Stimulated activated CD8-positive, alpha-beta memory T cell treated with anti-CD3 and anti-CD28 coated beads, Interleukin-7, amount 100 ng/mL, for 1 hour (primary cell): ENCODE data around the gene GAA.
"Not testable (repeated sequence)": the region's sequence is repeated elsewhere in the genome, so short reads cannot be mapped to it uniquely, and the experiment has no call there.

Experiments
- DNase-seq, 2 donors: peaks; one replicate each; pipeline ENCODE4 v3.0.0-alpha.2; 2020; ENCODE audit warnings: low read depth in 2 of 2

GAA gene

DNA sequence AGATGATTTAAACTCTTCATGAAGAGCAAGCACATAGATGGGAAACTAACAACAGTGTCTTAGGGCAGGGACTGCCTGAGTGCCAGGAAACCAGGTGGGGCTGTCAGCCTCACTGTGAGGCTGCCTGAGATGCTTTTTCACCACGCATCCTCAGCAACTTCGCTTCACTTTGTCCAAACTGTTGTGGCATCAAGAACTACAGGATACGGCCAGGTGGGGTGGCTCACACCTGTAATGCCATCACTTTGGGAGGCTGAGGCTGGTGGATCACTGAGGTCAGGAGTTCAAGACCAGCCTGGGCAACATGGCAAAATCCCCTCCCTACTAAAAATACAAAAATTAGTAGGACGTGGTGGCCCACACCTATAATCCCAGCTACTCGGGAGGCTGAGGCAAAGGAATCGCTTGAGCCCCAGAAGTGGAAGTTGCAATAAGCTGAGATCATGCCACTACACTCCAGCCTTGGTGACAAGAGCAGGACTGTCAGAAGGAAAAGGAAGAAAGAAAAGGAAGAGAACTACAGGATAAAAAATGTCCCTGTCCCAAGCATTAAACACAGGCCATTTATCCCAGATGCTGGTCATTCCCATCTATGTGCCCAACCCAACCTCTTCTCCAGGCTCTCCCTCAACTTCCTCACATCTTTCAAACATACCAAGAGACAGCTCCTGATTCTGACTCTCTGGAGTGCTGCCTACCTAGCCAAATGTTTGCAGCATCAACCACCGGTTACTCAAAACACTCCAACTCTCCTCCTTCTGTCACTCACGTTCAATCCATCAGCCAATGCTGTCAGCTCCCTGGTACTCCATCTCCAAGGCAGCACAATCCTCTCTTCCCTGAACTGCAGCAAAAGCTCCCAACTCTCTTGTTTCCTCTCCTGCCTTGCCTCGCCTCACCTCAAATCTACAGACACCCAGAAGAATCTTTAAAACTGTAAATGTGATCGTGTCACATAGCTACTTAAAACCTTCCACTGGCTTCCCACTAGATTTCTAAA, 44.0 kb downstream of the GAA start:
- no peak for DNase-seq

DNA sequence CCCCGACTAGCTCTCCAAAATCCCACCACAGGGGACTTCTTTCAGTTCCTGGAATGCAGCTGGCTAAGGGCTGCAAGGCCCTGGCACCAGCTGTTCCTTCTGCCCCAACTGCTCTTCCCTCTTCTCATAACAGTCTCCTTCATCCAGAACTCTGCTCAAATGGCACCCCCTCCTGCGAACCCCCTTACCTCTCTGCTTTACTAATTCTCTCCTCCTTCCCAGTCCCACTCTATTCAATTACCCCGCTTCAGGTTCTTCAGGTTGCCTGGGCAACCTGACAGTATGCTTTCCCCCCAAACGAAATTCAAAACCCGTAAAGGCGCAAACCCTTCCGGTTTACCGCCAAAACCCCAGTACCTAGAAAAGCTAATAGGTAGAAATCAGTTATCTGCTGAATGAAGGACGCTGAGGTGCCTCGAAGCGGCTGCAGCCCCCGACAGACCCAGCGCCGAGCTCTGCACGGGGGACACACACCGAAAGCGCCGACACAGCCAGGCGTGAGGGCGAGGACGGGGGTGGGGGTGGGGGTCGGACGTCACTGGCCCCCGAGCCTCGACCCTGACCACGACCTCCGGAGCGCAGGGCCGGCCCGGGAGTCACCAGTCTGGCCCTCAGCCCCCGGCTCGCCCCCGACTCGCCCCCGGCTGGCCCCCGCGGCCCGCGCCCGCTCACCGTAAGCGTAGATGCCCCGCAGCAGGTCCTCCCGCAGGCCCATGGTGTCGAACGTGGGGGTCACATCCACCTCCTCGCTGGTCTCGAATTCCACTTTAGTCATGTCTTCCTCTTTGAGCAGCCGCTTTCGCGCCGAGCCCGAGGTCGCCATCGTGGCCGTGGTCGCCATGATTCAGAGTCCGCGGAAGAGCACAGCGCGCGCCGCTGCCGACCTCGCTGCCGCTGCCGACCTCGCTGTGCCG, 45.0 kb downstream of the GAA start:
- DNase-seq: no peak

DNA sequence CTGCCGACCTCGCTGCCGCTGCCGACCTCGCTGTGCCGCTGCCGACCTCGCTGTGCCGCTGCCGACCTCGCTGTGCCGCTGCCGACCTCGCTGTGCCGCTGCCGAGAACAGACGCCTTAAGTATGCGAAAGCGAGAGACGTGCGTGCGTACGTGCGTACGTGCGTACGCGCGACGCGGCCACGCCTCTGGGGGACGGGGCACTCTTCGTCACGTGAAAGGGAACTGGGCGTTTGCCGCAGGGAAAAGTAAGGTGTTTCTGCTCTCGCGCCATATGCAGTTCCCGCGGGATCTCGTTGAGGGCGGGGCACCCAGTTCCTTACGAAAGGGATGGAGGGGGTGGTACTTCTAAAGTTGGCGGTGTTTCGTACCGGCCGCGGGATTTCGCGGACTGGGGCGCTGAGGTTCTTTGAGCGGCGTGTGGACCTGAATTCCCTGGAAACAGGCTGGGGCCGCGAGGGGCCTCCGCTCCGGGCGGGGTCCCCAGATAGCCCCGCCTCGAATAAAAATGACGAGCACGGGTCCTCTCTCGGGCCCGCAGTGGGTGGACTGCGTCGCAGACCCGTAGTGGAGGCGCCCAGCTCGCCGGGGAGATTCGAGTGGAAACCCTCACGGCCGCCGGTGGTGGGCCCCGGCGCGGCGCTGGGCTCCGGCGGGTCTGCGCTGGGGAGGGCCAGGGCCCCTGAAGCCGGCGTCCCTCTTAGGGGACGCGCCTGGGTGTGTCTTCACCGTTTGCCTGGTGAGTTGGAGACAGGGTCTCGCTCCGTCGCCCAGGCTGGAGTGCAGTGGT, 45.8 kb downstream of the GAA start, which contains the start of gene EIF4A3:
TSS of gene EIF4A3 (minus strand) at position 94 of the 788 bp plus-strand sequence. CDS start 167 bp downstream, outside the sequence.
- peak; percentile 90 to 93 for DNase-seq

DNA sequence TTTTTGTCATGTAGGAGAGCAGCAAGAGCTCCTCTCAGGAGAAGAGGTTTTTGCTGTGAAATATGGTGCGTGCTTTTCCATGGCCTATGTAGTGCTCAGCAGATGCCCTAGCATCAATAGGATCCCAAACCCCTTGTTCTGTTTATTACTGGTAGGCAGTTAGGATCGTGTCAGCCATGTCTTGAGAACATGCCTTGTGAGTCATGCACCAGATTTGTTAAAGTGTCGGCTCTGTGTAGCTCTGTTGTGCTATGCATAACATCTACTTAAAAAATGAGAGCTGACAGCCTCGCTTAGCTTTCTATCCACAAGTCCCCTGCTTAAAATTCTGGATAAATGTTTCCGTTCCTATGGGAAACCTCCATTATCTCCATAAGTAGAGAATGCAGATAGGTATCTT, 50.0 kb downstream of the GAA start:
- no peak for DNase-seq

DNA sequence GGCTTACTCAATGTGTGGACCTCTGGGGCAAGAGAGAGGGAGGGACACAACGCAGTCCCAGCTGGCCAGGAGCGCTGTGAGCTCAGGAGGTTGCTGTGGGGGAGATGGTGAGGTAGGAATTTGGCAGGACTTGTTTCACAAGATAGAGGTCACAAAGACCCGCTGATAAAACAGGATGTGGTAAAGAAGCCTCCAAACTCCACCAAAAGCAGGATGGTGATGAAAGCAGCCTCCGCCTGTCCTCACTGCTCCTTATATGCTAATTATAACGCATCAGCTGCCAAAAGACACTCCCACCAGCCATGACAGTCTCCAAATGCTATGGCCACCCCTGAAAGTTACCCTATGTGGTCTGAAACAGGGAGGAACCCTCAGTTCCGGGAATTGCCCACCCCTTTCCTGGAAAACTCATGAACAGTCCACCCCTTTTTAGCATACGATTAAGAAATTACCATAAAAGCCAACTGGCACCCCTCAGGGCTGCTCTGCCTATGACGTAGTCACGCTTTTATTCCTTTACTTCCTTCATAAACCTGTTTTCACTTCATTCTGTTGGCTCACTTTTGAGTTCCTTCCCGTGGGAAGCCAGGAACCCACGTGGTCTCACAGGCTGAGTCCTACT, 50.8 kb downstream of the GAA start:
- DNase-seq: no peak

DNA sequence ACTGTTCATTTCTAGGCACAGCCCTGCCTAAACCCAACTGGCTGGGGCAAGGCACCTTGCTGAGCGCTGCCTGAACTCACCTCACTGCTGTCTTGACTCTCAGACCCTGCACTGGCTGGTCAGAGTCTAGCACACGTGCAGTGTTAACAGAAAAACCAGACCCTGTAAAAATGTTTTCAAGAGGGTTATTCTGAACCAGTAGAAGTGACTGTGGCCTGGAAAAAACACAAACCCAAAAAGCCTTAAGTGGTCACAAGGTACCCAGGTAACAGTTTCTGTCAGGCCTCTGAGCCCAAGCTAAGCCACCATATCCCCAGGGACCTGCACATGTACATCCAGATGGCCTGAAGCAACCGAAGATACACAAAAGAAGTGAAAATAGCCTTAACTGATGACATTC, 51.6 kb downstream of the GAA start:
- DNase-seq: no peak

DNA sequence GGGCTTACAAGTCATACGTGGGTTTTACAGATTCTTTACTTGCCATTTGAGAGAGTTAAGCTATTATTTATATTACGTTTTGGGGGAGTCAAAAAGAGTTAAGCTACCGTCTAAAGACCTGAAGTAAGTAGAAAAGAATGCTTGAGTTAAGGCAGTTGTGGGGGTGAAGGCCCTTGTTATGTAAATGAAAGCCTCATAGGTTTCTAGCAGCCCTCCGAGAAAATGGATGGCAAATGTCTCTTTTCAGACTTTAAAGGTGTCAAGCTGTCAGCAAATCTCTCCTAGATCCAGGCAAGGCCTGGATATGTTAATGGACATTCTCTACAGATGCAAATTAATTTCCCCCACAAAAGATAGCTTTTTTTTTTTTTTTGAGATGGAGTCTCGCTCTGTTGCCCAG, 52.8 kb downstream of the GAA start:
- no peak for DNase-seq

DNA sequence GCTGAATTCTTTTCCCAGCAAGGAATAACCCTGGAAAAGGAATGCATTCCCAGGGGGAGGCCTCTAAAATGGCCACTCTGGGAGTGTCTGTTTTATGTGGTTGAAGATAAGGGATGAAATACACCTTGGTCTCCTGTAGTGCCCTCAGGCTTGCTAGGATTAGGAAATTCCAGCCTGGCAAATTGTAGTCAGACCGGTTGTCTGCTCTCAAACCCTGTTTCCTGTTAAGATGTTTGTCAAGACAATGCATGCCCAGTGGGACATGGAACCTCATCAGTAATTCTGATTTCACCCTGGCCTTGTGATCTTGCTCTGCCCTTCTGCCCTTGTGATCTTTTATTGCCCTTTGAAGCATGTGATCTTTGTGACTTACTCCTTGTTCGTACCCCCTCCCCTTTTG, 54.2 kb downstream of the GAA start:
- DNase-seq: not testable (repeated sequence)

DNA sequence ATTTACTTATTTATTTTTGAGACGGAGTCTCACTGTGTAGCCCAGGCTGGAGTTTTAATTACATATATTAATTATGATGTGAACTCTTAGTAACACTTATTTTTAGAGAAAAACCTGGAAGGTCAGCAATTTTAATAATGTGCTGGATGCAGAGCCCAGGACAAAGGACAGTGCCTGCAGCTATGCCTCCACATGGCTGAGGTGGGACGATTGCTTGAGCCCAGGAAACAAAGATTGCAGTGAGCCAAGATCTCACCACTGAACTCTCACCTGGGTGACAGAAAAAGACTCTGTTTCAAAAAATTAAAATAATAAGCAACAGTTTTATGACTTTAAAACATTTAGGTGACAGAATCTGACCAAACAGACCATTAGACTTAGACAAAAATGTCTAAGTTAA, 57.5 kb downstream of the GAA start:
- DNase-seq: no peak

DNA sequence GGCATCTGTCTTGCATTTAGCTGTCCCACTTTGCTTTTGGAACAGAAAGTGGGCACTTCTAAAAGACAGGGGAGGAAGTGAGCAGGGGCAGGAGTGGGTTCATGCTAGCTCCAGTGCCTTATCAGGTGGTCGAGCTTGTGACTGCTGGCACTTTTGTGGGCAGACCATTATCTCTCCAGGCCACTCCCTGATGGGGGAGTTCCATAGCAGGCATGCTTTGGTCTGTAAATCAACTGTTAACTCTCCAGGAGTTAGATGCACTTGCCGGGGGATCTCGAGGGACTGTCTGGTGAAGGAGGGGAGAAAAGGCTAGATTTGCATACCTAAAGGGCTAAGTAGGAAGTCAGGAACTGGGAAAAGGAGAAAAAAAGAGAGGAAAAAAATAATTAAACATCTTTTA, 59.2 kb downstream of the GAA start:
- no peak for DNase-seq

DNA sequence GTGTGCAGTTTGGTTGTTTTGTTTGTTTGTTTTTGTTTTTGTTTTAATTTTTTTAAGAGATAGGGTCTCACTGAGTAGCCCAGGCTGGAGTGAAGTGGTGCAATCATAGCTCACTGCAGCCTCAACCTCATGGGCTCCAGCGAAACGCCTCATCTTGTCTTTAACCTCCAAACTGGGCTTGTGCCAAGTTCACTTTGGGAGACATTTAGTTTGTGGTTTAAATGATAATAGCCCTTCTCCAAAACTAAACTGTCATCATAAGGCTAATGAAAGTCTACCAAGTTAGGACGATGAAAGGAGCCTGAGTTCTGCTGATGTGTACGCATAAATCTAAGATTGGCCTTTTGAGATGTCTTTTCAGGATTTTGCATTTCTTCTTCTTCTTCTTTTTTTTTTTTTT, 62.0 kb downstream of the GAA start:
- no peak for DNase-seq

DNA sequence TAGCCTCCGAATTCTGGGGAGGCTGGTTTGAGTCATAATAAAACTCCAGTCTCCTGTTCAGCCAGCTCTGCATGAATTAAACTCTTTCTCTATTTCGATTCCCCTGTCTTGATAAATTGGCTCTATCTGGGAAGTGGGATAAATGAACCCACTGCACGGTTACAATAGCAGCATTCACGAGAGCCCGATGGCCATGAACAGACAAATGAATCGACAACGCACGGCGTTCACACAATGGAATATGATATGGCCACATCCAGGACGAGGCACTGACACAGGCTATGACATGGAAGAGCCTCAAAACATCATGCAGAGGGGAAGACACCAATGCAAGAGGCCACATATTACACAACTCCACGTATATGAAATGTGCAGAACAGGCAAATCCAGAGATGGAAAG, 62.8 kb downstream of the GAA start:
- DNase-seq: no peak

DNA sequence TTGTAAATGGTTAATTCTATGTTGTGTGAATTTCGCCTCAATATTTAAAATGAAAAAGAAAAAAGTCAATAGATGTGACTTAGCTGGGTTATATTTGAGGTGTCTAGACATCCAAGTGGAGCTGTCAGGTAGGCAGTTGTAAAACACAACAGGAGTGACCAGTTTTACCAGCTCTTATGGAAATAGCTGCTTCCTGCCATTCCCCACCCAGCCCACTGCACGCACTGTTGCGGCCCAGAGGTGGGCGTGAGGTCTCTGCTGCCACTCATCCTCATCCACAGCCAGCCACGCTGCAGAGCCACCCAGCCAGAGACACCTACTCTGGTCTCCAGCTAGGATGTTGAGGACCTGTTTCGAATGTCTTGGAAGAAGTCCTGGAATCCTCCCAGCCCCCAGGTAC, 65.1 kb downstream of the GAA start:
- no peak for DNase-seq

DNA sequence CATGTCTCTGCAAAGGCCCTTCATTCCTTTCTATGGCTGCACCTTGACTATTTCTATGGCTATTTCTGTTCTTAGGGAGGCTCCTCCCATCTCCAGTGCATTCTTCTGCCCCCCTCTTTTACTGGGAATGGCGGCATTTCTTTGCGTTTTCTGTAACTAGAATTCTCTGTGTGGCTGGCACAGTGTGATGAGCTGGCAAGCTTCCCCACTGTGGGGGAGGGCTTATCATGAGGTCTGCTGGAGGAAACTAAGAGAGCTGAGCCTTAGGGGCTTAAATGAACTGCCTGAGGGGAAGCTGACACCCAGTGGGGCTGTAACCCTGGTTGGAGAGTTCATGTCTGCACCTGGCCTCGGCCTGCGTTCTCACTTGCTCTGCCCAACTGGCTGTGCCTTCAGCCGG, 67.0 kb downstream of the GAA start:
- DNase-seq: no peak

DNA sequence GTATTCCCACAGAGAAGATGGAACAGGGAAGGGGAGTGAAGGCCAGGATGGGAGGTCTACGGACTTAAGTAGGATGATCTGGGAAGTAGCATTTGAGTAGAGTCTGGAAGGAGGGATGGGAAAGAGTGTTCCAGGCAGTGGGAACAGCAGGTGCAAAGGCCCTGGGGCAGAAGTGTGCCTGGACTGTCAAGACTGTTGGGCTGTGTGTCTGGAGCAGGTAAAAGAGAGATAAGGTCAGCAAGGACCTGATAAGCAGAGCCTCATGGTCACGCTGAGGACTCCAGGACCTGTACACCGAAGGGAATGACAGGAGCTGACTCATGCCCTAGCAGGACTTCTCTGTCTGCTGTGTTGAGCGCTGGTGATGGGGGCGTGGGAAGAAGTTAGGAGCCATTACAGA, 67.7 kb downstream of the GAA start:
- no peak for DNase-seq
